CMK (cell line): ENCODE measurements around the gene ZNF26.
A peak's percentile ranks its signal among the peaks of the same experiment; 100 is the strongest.
"Not testable (repeated sequence)": the region's sequence is repeated elsewhere in the genome, so short reads cannot be mapped to it uniquely, and the experiment has no call there.

Experiments used
- DNase-seq: peaks from one replicate; pipeline ENCODE4 v3.0.0-alpha.2; 2010; ENCODE audit warnings: low read depth

The ZNF26 gene, protein sequence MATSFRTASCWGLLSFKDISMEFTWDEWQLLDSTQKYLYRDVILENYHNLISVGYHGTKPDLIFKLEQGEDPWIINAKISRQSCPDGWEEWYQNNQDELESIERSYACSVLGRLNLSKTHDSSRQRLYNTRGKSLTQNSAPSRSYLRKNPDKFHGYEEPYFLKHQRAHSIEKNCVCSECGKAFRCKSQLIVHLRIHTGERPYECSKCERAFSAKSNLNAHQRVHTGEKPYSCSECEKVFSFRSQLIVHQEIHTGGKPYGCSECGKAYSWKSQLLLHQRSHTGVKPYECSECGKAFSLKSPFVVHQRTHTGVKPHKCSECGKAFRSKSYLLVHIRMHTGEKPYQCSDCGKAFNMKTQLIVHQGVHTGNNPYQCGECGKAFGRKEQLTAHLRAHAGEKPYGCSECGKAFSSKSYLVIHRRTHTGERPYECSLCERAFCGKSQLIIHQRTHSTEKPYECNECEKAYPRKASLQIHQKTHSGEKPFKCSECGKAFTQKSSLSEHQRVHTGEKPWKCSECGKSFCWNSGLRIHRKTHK

GRCh38 chr12:132986001-132986884 is at the start of gene ZNF26:
Gene ZNF26 (plus strand): TSS chr12:132986367. CDS start chr12:132986841, 474 bp downstream.
- DNase-seq = peak; percentile 76

DNA sequence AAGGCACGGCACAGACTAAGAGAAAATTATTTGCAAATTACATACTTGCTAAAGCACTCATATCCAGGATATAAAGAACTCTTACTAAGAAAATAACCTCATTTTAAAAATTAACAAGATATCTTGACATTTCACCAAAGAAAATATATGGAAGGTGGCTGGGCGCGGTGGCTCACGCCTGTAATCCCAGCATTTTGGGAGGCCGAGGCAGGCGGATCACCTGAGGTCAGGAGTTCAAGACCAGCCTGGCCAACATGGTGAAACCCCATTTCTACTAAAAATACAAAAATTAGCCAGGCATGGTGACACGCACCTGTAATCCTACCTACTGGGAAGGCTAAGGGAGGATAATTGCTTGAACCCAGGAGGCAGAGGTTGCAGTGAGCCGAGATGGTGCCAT is 49.2 kb upstream of the ZNF26 start:
- not testable (repeated sequence) for DNase-seq

DNA sequence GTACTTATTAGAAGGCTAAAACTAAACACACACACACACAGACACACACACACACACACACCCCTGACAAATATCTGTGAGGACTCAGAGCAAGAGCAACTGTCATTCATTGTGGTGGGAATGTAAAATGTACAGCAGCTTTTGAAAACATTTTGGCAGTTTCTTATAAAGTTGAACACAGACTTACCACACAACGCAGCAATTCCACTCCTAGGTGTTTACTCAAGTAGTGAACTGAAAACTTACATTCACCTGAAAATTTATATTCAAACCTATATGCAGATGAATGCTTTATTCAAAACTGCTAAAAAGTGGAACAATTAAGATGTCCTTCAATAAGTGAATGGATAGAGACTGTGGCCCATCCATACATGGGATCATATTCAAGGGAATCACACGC is 48.7 kb upstream of the ZNF26 start:
- no peak for DNase-seq

- not testable (repeated sequence) for DNase-seq
Measured at GRCh38 chr12:132938807-132939206, 47.4 kb upstream of the ZNF26 start.

DNA sequence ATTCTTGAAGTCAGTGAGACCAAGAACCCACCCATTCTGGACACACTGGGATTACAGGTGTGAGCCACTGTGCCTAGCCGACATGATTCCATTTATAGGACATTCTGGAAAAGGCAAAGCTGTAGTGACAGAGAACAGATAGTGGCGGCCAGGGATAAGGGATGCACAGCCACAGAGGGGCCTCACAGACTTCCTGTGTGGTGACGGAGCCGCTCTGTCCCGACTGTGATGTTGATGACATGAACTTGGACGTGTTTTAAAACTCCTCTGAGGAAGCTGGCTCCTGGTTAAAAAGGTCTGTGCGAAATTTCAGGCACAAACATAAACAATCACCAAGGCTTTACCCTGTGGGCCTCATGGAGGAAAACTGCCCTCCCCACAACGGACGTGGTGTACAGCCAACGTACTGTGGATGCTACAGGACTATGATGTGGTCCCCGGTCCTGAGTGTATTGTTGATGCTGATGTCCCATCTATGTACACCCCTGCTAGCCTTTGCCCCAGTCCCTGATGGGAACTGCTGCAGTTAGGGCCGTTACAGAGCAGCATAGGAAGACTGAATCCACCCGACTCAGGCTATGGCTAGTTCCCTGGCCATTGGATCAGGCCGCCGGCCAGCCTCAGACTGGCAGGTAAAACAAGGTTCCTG is 46.0 kb upstream of the ZNF26 start:
- DNase-seq = no peak

DNA sequence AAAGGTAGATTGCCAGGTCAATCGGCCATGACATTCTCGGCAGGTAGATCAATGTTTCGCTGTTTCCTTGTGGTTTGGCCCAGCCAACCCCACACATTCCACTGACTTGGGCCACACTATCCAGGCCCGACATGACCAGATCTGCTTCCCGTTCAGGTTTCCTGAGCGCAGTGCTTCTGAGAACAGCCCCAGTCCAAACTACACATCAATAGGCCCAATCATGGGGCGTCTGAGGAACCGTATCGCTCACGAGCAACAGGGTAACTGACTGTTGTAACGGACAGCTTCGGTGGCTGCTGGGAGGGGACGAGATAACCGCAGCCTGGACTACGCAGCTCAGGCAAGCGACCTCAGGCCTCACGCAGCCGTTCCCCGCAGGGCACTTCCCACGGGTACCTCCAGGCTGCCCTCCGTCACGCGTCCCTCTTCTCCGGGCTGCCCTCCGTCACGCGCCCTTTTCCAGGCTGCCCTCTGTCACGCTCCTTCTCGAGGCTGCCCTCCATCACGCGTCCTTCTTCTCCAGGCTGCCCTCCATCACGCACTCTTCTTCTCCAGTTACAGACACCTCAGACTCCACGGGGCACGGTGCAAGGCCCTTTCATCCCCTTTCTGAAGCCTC is 44.7 kb upstream of the ZNF26 start:
- no peak for DNase-seq

DNA sequence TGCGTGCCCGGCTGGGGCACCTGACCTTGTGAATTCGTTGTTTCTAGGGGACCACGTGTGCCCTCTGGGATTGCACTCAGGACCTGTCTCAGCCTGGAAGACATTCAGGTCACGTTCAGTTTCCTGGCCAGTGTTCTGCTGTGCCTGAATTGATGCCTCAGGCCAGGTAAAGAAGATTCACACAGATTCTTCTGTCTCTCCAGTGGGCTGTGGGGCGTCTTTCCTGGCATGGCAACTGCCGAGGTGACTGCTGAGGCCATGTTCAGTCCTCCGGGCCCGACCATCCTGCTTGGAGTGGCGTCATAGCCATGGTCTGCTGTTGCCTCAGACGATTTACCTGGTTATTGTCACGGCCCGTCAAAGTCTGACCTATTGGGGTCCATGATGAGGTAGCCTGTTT is 43.6 kb upstream of the ZNF26 start:
- DNase-seq = no peak

- DNase-seq = no peak
Measured at GRCh38 chr12:132945806-132946205, 40.4 kb upstream of the ZNF26 start.

- DNase-seq = no peak
Measured at GRCh38 chr12:132946246-132946820, 39.8 kb upstream of the ZNF26 start.

DNA sequence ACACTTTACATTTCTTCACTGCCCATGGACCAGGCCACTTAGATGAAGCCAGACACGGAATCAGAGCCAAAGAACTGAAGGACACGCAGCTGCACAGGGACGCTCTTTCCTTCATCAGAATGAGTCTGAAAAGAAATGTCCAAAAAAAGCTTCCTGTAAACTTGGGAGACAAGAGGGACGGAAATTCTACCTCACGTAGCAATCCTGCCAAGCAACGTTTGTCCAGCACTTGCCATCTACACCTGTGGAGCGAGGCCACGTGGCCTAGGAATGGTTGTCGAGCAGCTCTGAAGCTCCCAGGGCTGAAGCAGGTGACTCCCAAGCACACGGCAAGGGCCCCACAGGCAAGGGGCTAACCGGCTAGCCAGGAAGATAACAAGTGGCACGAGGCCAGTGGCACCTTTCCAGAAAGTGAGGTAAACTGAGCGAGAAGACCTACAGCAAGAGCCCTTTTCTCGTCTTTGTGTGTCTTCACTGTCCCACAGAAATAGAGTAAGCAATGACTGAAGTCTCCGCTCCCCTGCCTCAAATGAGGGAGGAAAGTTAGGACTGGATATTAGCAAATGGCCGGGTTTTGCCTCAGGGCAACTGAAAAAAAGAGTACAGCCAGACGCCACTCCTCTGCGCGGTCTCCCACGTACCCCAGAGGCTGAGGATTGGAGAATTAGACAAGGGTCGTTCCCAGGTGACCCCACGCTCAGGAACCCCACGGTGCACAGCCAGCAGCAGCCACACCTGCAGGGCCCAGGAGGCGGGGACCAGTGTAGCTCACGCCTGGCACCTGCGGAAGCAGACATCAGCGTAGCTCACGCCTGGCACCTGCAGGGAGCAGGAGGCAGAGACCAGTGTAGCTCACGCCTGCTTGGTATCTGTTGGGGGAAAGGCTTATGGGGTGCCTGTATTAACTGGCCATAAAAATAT is 37.8 kb upstream of the ZNF26 start:
- no peak for DNase-seq

DNA sequence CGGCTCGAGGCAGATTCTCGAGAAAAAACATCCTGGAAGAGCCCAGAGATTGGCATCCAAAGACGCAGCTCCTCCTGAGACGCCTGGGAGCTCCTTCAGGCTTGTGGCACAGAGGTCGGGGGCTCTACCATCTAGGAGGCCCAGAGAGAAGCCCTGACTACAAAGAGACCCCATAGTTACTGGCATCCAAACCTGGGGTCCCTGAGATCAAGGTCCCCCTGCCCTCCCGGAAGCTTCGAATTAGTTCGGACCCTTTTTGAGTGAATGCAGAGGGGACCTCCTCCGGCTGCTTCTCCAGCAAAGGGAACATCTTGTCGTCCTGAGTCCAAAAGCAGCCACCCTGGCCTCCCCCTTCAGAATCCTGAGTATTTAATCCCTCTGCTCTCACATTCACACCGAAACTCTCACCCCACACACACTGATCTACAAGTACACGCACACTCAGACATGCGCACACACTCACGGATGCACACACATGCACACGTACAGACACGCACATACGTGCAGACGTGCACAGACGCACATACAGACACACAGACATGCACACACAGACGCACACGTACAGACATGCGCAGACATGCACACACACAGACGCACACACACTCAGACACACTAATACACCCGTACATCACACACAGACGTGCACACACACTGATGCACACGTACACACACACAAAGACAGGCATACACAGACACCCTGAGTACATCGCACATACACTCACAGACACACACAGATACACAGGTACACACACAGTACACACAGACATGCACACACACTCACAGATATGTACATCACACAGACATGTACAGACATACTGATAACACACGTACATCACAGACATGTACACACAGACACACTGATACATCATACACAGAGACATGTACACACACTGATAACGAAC is 36.0 kb upstream of the ZNF26 start:
- DNase-seq = no peak

DNA sequence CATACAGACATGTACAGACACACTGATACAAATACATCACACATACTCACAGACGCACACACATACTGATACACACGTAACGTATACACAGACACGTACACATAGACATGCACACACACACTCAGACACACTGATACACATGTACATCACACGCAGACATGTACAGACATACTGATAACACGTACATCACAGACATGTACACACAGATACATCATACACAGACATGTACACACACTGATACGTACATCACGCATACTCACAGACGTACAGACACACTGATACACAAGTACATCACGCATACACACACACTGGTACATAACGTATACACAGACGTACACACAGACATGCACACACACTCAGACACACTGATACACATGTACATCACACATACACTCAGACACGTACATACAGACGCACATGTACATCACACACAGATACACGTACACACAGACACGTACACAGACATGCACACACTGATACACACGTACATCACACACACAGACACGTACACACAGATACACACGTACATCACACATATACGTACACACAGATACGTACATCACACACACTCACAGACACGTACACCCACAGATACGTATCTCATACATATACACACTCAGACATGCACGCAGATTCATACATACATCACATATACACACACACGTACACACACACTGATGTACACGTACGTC is 35.2 kb upstream of the ZNF26 start:
- no peak for DNase-seq

DNA sequence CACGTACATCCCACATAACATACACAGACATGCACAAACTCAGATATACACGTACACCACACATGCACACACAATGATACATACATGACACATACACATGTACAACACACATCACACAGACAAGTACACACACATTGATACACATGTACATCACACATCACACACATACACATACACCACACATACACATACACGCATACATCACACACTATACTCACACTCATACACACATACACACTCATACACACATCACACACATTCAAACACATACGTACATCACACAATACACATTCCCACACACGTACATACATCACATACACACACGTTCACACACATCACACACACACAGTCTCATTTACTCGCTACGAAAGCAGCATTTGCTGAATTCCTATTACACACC is 34.5 kb upstream of the ZNF26 start:
- no peak for DNase-seq

GRCh38 chr12:132952371-132953162 is 33.6 kb upstream of the ZNF26 start:
- DNase-seq = no peak

- no peak for DNase-seq
Measured at GRCh38 chr12:132953163-132953425, 33.1 kb upstream of the ZNF26 start.

- no peak for DNase-seq
Measured at GRCh38 chr12:132953771-132954170, 32.4 kb upstream of the ZNF26 start.

GRCh38 chr12:132954471-132955048 is 31.6 kb upstream of the ZNF26 start:
- no peak for DNase-seq
